ENCODE measurements around the gene ALPK1. TPM values are rescaled to one million over a fixed set of nuclear protein-coding genes. Genes with fewer than 3 reads are reported as not detected.

The ALPK1 gene
- polyA plus RNA-seq (ENCODE audit: insufficient read length in 3 of 3): 10 to 100 TPM; 10.1 to 18.5 (median 12.8) TPM
- long read RNA-seq, donor 1: 0 reads
- long read RNA-seq, donor 2: 0 reads
- long read RNA-seq, donor 3, partial matches to known transcripts: 0 of 1 reads
- long read RNA-seq, donor 3, other reads (novel, unspliced or antisense): 0 of 1 reads
- long read RNA-seq, donor 4, partial matches to known transcripts: 5 of 5 reads
- long read RNA-seq, donor 4, other reads (novel, unspliced or antisense): 0 of 5 reads
- long read RNA-seq, donor 5: 0 reads
- long read RNA-seq, donor 6: 0 reads
- long read RNA-seq, donor 7, partial matches to known transcripts: 7 of 8 reads
- long read RNA-seq, donor 7, other reads (novel, unspliced or antisense): 0 of 8 reads
- long read RNA-seq, donor 8: 0 reads
- long read RNA-seq, donor 9, partial matches to known transcripts: 0 of 2 reads
- long read RNA-seq, donor 9, other reads (novel, unspliced or antisense): 0 of 2 reads
- long read RNA-seq, donor 10: 0 reads
- long read RNA-seq, donor 11: 0 reads
- long read RNA-seq, donor 12: 0 reads
- long read RNA-seq, donor 13: 0 reads
- long read RNA-seq, donor 14, full-length matches to known transcripts: 1 of 1 reads
- long read RNA-seq, donor 14, partial matches to known transcripts: 0 of 1 reads
- long read RNA-seq, donor 14, other reads (novel, unspliced or antisense): 0 of 1 reads
- long read RNA-seq, donor 15: 0 reads
- long read RNA-seq, donor 16, partial matches to known transcripts: 11 of 13 reads
- long read RNA-seq, donor 16, other reads (novel, unspliced or antisense): 0 of 13 reads

DNA sequence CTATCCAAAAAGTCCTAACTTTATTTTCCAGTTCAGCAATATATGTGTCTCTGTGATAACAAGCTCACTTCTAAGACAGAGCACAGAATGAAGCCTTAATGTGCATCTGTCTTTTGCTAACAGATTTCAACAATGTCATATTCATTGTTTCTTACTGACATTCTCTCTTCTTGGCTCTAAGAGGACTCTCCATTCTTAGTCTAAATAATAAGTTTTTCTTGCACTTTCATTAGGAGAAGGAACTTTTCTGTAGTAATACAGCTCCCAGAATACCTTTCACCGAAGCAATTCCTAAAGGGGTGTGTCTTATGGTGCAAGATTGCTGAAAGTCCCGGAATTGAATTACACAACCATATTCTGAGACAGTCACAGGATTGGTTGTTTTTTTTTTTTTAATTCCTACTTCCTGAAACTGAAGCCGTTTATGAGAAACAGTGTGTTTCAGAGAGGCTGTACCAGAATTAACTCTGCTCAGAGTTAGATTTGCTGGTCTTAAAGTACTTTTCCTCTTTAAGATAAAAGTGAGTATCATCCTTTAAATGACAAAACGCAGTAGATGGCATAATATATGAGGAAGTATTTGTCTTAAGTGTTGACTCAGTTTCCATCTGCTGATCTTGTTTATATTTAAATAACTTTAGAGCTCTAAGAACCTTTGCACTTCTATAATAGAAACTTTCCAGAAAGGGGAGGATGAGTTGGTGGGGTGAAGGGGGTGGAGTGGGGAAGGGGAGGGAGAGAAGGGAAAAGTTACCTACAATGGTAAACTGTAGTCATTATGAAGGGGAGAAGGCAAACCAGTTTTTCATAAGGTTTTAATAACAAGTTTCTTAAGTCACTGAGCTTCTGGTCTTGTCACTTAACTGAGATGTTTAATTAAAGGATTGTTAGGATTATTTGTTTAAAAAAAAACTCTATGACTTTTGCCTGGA, at the start of gene ALPK1:
Gene ALPK1 (plus strand): TSS at position 421 of the 932 bp plus-strand sequence.
- DNase-seq (ENCODE audit: extremely low read depth in 1 of 11, low read depth in 9 of 11, low spot score in 4 of 11): peak; percentile 44 to 83 (median 60)

DNA sequence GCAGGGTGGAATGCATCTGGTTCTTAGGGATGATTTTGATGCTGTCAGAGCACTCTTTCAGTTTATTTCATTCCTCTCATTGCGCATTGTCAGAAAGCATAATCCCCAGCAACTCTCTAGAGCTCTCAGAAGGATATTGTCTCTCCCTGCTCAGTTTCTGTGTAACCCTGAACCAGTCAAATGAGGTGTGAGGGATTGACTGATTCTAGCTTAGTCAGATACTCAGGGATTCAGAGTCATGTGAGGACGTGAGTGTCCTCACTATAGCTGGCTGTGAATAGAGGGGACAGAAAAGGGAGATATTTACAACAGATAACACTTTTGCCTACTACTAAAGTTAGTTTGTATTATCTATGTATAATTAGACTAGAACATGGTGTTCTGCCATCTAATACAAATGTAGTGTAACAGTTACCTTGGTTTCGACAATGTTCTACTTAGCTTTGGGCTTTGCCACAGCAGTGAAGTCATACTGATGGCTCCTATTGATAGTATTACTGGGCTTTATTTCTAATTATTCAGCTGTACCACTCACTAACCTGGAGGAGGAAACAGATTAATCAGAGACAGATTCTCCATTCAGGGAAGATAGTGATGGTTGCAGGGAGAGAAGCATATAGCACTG, 46.0 kb upstream of the ALPK1 start:
- no peak for DNase-seq (ENCODE audit: extremely low read depth in 1 of 11, low read depth in 9 of 11, low spot score in 4 of 11)

DNA sequence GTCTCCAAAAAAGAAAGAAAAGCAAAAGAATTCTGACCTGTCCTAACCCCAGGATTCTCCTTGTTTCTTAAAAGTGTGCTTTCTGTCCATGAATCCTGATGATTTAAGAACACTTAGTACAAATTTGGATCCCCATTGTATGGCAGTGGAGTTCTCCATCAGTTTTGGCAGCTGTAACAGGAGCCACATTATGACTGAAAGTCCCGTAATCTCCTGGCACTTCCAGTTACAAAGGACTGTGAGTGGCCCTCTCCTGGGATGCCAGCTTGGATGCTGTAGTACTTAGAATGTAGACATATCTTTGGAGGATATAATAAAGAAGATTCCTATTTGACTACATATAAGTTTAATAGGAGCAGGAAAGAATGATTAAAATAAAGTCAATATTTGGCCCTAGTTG, 44.9 kb upstream of the ALPK1 start:
- DNase-seq (ENCODE audit: extremely low read depth in 1 of 11, low read depth in 9 of 11, low spot score in 4 of 11): no peak

DNA sequence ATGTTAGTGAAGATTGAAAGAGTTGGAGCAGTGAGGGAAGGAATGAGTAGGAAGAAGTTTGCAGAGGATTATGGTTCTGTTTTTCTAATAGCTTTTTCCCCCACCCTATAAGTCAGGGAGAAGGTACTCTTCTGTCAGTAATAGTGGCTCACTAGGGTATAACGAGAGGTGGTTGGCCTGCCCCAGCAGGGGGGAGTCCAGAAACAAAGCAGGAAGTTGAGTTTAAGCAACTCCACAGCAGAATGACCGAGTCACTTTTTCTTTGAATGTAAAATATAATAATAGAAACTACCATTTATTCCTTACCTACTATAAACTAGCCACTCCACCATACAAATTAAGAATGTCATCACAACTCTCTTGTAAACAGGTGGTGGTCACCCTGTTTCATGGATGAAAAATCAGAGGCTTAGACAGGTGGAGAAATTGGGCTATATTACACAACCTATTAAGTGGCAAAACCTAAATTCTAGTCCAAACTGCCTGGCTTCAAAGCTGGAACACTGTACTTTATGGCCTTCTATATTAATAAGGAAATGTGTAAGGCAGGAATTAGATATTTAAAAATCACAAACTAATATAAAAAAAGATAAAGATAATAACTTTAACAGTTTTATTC, 43.7 kb upstream of the ALPK1 start:
- DNase-seq (ENCODE audit: extremely low read depth in 1 of 11, low read depth in 9 of 11, low spot score in 4 of 11): no peak

DNA sequence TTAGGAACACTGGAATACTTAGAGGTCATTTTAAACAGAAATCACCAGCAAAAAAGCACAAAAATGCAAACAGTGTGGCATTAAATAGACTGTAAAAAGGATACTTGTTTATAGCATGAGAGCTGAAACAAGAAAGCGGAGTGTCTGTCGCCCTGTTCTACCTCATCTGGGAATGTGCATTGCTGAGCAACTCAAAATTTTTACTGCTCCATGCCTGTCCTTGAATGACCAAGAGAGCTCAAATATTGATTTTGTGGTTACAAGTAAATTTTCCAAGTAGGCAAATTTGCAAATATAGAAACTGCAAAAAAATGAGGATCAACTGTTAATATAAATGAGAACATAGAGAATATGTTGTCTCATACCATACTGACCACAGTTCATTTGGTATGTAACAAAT, 40.1 kb upstream of the ALPK1 start:
- no peak for DNase-seq (ENCODE audit: extremely low read depth in 1 of 11, low read depth in 9 of 11, low spot score in 4 of 11)

DNA sequence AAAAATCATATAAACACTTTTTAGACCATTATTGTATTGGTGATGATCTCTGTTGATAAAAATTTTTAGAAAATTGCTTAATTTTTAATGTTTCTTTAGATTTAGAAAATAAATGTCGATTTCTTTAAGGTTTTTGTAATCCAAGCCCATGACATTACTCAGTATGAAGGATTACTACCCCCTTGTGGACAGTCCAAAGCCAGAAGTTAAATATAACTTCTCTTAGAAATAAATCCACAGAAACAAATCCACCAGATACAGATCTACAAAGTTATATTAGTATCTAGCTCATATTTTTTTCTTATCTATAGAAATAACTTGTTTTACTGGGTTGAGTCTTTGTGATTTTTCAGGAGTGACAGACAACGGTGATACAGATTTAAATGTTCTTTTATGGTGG, 30.3 kb upstream of the ALPK1 start:
- DNase-seq (ENCODE audit: extremely low read depth in 1 of 11, low read depth in 9 of 11, low spot score in 4 of 11): peak in 1 of 11 donors; percentile 8

DNA sequence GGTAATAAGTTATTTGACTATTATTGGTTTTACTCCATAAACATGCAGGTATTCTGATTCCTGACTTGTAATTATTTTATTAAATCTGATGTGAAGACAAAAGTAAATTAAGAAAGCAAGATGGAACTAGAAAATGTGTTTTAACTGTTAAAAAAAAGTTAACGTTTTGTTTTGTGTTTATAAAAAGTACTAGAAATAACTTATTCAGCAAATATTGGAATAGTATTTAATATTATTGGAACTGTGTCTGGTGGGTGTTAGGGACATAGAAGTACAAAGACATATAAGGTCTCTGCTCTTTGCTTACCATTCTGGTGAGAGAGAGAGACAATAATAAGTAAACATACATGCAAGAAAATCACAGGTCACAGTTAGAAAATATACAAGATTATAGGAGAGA, 27.1 kb upstream of the ALPK1 start:
- no peak for DNase-seq (ENCODE audit: extremely low read depth in 1 of 11, low read depth in 9 of 11, low spot score in 4 of 11)

DNA sequence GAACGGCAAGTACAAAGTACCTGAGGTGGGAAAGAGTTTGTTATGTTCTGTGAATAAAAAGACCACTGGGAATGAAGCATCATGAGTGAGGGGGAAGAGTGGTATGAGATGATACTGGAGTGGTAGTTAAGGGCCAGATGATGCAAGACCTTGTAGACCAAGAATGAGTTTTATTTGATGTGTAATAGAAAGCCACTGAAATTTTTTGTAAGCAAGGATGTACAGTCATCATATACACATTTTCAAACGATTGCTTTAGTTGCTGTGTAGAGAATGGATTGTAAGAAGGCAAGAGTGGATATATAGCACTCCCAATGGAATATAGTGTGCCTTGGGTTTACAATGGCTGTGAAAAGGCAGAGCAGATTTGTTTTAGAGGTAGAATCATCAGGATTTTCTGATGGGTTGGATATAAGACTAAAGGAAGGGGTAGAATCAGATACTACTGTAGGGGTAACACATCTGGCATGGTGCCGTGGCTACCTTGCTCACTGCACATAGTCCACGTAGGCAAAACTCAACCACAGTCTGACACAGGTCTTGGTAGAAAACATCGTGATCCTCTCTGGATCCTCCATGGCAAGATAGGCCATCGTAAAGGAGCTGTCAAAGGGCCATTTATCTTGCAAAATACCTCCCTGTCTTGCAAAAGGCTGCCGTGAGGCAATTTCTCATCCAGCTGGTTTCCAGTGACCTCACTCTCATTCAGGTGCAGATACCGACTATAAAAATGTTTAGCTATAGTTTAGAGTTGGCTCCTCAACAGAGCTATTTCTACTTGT, 26.3 kb upstream of the ALPK1 start:
- no peak for DNase-seq (ENCODE audit: extremely low read depth in 1 of 11, low read depth in 9 of 11, low spot score in 4 of 11)

DNA sequence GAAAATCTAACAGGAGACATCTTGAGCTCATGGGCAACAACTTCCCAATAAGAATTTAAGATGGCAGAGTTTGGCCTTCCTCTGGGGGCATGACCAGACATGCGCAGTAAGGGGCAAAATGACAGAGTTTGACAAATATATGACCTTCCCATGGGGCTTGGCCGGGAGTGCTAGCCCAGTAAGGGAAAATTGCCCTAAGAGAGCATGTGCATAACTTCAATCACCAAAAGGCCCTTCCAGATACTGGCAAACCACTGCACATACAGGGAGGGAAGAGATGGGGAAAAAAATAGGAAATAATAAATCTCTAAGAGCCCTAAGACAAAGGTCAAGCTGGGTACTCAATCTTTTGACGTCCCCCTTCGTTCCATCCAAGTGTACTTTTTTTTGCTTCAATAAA, 24.9 kb upstream of the ALPK1 start:
- DNase-seq (ENCODE audit: extremely low read depth in 1 of 11, low read depth in 9 of 11, low spot score in 4 of 11): no peak

DNA sequence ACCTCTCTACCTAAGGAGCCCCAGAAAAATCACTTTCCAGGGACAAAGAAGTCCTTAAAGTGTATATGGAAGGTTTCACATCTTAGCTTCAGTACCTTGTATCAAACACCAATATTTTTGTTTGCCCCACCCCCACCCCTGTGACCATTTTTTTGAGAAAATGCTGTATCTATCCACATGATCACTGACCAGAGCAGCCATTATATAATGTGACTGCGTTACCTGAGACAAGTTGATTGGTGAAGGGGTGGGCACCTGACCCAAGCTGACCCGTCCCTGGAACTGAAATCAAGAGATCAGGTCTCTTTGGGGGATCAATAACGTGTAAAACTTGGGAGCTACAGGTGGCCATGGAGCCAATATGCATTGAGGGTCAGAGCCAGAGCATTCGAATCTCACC, 22.2 kb upstream of the ALPK1 start:
- DNase-seq (ENCODE audit: extremely low read depth in 1 of 11, low read depth in 9 of 11, low spot score in 4 of 11): no peak

DNA sequence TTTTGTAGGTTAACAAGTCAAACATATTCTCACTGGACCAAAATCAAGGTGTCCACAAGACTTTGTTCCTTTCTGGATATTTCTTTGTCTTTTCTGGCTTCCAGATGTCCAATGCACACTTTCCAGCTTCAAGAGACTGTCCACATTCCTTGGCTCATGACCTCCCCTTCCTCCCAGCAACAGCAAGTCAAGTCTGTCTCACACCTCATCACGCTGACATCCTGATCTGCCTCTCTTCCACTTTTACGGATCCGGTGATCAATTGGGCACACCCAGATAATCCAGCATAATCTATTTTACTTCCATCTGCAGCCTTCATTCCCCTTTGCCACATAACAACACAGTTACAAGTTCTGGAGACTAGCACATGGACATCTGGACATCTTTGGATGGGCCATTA, 21.1 kb upstream of the ALPK1 start:
- no peak for DNase-seq (ENCODE audit: extremely low read depth in 1 of 11, low read depth in 9 of 11, low spot score in 4 of 11)

DNA sequence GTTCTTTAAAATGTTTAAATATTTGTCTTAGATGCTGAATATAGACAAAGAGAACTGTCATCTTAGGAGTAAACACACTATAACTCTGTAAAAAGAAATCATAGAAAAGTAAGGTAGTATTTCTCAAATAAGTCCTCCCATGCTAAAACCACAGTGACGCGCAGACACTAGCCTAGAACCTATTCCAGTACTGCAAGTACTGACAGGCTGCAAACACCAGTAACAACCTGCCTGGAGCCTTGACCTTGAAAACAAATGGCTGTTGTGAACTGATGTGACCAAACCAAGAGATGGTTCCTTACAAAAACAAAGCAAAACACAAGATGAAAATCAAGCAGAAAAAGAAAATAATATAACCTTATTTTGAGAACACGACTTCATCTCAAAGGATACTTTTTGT, 19.9 kb upstream of the ALPK1 start:
- no peak for DNase-seq (ENCODE audit: extremely low read depth in 1 of 11, low read depth in 9 of 11, low spot score in 4 of 11)

DNA sequence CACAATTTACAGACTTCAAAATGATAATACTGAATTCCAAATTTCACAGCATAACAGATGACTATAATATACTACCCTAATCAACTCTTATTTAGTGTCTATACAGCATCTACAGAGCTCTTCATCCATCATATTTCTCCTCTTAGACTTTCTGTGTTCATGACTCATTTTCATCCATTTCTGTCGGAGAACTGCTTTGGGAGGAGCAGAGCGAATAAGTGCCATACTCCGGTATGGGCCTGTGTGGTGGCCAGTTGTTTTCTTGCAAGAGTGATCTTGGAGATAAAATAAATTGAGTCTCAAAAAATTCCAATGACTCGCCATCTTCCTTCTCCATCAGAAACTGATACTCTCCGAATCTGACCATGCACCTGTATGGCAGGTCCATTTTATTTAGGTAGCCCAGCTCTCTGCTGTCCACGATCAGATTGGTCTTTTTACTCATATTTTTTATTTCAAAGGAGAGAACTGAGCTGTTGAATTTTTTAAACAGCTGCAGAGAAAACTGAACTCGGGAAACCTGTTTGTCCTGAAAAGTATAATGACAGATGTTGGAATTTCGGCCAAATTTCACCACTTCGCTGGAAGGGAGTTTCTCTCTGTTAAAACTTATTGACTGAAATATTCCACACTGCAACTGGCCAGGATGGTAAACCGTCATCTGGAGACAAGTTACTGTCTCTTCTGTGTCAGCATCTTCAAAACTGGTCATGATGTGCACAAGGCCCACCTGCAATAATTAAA, 19.3 kb upstream of the ALPK1 start:
- no peak for DNase-seq (ENCODE audit: extremely low read depth in 1 of 11, low read depth in 9 of 11, low spot score in 4 of 11)

DNA sequence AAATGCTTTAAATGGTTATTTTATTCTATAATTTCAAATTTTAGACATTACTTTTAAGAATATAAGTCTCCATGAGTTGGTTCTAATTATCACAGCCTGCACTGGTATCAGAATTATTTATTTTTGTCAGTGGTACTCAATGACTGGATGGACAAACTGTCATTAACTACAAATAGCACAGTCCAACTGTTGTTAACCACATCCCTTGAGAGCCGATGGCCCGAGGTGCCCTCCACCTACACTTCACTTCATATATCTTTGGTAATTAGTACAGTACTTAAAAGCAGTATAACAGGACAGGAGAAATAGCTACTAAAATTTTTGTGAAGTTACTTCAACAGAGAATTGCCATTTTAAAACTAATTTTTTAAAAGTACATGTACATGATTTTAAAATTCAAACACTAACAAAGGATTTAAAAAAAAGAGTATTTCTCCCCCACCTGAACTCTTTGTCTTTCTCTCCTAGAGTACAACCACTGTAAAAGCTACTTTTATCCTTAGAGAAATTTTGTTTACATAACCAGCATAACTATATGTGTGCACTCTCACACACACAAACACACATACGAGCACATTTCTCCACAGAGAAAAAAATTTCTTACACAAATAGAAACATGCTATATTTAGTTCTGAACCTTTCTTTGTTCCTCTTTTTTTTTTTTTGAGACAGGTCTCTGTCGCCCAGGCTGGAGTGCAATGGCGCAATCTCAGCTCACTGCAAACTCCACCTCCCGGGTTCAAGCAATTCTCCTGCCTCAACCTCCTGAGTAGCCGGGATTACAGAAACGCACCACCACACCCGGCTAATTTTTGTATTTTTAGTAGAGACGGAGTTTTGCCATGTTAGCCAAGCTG, 17.9 kb upstream of the ALPK1 start:
- DNase-seq (ENCODE audit: extremely low read depth in 1 of 11, low read depth in 9 of 11, low spot score in 4 of 11): no peak

DNA sequence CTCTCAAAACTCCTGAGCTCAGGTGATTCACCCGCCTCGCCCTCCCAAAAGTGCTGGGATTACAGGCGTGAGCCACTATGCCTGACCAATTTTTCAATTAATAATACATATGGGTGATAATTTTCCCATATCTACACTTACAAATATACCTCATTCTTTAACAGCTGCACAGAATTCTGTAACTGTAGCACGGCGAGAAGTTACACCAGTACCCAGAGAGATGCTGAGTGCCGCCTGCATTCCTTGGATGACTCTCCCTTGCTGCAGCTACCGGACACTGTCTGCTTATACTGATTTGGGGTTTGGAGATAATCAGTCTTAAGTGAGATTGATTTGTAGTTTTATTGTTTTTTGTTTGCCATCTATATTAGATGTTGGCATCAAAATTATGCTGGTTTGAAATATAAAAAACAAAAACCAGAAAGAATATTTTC, 17.3 kb upstream of the ALPK1 start:
- no peak for DNase-seq (ENCODE audit: extremely low read depth in 1 of 11, low read depth in 9 of 11, low spot score in 4 of 11)

DNA sequence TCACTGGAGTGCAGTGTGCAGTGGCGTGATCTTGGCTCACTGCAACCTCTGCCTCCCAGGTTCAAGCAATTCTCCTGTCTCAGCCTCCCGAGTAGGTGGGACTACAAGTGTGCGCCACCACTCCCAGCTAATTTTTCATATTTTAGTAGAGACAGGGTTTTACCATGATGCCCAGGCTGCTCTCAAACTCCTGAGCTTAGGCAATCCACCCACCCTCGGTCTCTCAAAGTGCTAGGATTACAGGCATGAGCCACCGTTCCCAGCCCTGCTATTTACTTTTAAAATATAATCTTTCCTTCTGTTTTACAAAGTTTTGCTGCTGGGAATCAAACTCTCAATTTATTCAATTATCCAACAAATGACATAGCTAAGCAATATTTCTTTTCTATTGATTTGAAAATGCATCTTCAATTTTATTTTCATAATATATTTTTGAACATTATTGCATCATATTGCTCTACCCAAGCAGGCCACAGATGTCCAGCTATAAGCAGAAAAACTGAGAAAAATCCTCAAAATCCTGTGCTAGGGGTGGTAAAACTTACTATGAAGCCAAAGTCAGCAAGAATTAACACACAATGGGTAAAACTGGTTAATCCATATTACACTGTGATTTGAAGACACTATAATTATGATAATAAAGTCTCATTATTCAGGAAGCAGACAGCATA, 16.6 kb upstream of the ALPK1 start:
- no peak for DNase-seq (ENCODE audit: extremely low read depth in 1 of 11, low read depth in 9 of 11, low spot score in 4 of 11)
